BE2C (cell line): ENCODE results near the gene ANKRD11.
"Not testable (repeated sequence)": the region's sequence is repeated elsewhere in the genome, so short reads cannot be mapped to it uniquely, and the experiment has no call there.

Experiments used
- DNase-seq: peaks from one replicate; pipeline ENCODE4 v3.0.0-alpha.2; 2020
- H3K27me3 ChIP-seq: fragments of 250-450 bp; sonication (Bioruptor Pico); 2 replicates; pipeline ENCODE4 v1.5.1; 2020; ENCODE audit warnings: mild to moderate bottlenecking
- H3K36me3 ChIP-seq: fragments of 250-450 bp; sonication (Bioruptor Pico); 2 replicates; pipeline ENCODE4 v1.5.1; 2020; ENCODE audit warnings: mild to moderate bottlenecking
- H3K4me1 ChIP-seq: fragments of 250-450 bp; sonication (Bioruptor Pico); 2 replicates; pipeline ENCODE4 v1.5.1; 2020
- H3K4me3 ChIP-seq: 2 replicates; pipeline ENCODE4 v1.5.1; 2011; ENCODE audit warnings: low read depth, low read length
- H3K9me3 ChIP-seq: fragments of 250-450 bp; sonication (Bioruptor Pico); 2 replicates; pipeline ENCODE4 v1.5.1; 2020
- CTCF ChIP-seq: IDR thresholded peaks from 2 replicates; pipeline ENCODE4 v1.5.1; 2012; ENCODE audit warnings: mild to moderate bottlenecking, low read depth, low read length

ANKRD11 gene

GRCh38 chr16:89256651-89257254 lies 233.6 kb downstream of the ANKRD11 start:
- H3K36me3 ChIP-seq, result no peaks in the 10 kb centered on the region
- TF ChIP-seq CTCF, result no peak
- no peaks in the 10 kb centered on the region; the same call in 1 of the 2 replicates for H3K9me3 ChIP-seq
- H3K4me3 ChIP-seq, result no peak overlapping the region
- peak; percentile 34 for DNase-seq
- H3K4me1 ChIP-seq, result no peaks in the 10 kb centered on the region
- peaks cover 21% of the 10 kb centered on the region for H3K27me3 ChIP-seq

GRCh38 chr16:89253548-89254287 lies 236.6 kb downstream of the ANKRD11 start:
- no peaks in the 10 kb centered on the region for H3K4me1 ChIP-seq
- no peak for DNase-seq
- no peak overlapping the region for H3K4me3 ChIP-seq
- peaks cover 21% of the 10 kb centered on the region for H3K27me3 ChIP-seq
- no peaks in the 10 kb centered on the region for H3K36me3 ChIP-seq
- no peak for TF ChIP-seq CTCF
- H3K9me3 ChIP-seq, result no peaks in the 10 kb centered on the region; the same call in 1 of the 2 replicates

GRCh38 chr16:89248196-89248982 lies 242.0 kb downstream of the ANKRD11 start:
- Histone ChIP-seq H3K4me3 (no peak overlapping the region), H3K9me3 (0 out of 2 replicates have a peak, but pooled peaks cover 2% of the 10 kb centered on the region), H3K36me3 (no peaks in the 10 kb centered on the region), H3K27me3 (peaks cover 3% of the 10 kb centered on the region; the same call in 1 of the 2 replicates), H3K4me1 (no peaks in the 10 kb centered on the region)
- no peak for DNase-seq
- TF ChIP-seq CTCF, result no peak

- H3K27me3 ChIP-seq, DNase-seq, H3K36me3 ChIP-seq, H3K9me3 ChIP-seq, H3K4me1 ChIP-seq: not testable (repeated sequence)
- peak overlapping the region; percentile 37 for H3K4me3 ChIP-seq
Observed at GRCh38 chr16:89247734-89248075, 242.7 kb downstream of the ANKRD11 start.

- H3K36me3 ChIP-seq, result no peaks in the 10 kb centered on the region
- H3K4me1 ChIP-seq, result no peaks in the 10 kb centered on the region
- H3K9me3 ChIP-seq, result 0 out of 2 replicates have a peak, but pooled peaks cover 2% of the 10 kb centered on the region
- peak; percentile 96 for DNase-seq
- H3K27me3 ChIP-seq, result peaks cover 3% of the 10 kb centered on the region; the same call in 1 of the 2 replicates
- TF ChIP-seq CTCF, result no peak
- H3K4me3 ChIP-seq, result peak overlapping the region; percentile 56
Observed at GRCh38 chr16:89246903-89247733, 243.2 kb downstream of the ANKRD11 start.

- H3K27me3 ChIP-seq, result peaks cover 3% of the 10 kb centered on the region; the same call in 1 of the 2 replicates
- no peak for TF ChIP-seq CTCF
- peak overlapping the region; percentile 56 for H3K4me3 ChIP-seq
- H3K36me3 ChIP-seq, result no peaks in the 10 kb centered on the region
- no peaks in the 10 kb centered on the region for H3K4me1 ChIP-seq
- DNase-seq, result no peak
- H3K9me3 ChIP-seq, result 0 out of 2 replicates have a peak, but pooled peaks cover 2% of the 10 kb centered on the region
Observed at GRCh38 chr16:89246383-89246902, 243.9 kb downstream of the ANKRD11 start.
